ENCODE data around the gene GADD45B.

DNA sequence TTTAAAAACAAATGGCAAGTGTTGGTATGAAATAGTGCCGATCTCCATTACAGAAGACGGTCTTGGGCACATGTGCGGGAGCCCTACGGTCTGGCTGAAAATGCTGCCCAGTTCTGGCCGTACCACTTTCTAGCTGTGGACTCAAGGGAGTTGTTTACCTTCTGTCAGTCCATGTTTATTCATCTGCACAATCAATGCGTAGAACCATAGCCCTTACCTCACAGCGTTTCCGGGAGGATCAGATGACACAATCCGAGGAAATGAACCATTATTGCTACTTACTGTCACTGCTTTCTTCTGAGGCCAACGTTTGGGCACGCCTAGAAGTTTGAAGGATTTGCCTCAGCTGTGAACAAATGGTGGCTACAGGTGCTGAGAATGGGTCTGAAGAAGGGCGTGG is 31.2 kb downstream of the GADD45B start:
- TF ChIP-seq, protein P1, sequence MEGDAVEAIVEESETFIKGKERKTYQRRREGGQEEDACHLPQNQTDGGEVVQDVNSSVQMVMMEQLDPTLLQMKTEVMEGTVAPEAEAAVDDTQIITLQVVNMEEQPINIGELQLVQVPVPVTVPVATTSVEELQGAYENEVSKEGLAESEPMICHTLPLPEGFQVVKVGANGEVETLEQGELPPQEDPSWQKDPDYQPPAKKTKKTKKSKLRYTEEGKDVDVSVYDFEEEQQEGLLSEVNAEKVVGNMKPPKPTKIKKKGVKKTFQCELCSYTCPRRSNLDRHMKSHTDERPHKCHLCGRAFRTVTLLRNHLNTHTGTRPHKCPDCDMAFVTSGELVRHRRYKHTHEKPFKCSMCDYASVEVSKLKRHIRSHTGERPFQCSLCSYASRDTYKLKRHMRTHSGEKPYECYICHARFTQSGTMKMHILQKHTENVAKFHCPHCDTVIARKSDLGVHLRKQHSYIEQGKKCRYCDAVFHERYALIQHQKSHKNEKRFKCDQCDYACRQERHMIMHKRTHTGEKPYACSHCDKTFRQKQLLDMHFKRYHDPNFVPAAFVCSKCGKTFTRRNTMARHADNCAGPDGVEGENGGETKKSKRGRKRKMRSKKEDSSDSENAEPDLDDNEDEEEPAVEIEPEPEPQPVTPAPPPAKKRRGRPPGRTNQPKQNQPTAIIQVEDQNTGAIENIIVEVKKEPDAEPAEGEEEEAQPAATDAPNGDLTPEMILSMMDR (conservative IDR thresholded peaks at IDR 0.05; ENCODE audit: low read depth, low read length), result no peak
- no peak for TF ChIP-seq EZH2 (IDR thresholded peaks at IDR 0.05; ENCODE audit: borderline replicate concordance, low read depth, low read length, poor library complexity, severe bottlenecking)

Measured in A673 (cell line).